GM23338 (cell line): Measurements from ENCODE around the gene DGAT2. TPM values are rescaled to one million over a fixed set of nuclear protein-coding genes. Genes with fewer than 3 reads are reported as not detected.

Source experiments
- ATAC-seq: fragments of 200-7000 bp; cut with Tn5 transposase; 3 replicates; pipeline ENCODE4 v1.9.1; 2020
- DNase-seq: peaks from one replicate; pipeline ENCODE4 v3.0.0-alpha.2; 2015; ENCODE audit warnings: low spot score
- H2AFZ ChIP-seq: fragments of 200-600 bp; sonication (generic); 2 replicates; pipeline ENCODE4 v1.8.0; 2016; ENCODE audit warnings: antibody characterized with exemption, mild to moderate bottlenecking, moderate library complexity
- H3F3A ChIP-seq: fragments of 200-600 bp; sonication (generic); replicated peaks from 2 replicates; pipeline ENCODE4 v1.8.0; 2017; ENCODE audit warnings: antibody characterized with exemption, mixed run types, low read depth
- H3K27ac ChIP-seq: fragments of 200-600 bp; sonication (generic); 2 replicates; pipeline ENCODE4 v1.6.1; 2016; ENCODE audit warnings: low read depth
- H3K27me3 ChIP-seq: fragments of 200-600 bp; sonication (generic); 2 replicates; pipeline ENCODE4 v1.8.0; 2016; ENCODE audit warnings: mild to moderate bottlenecking, mixed run types, moderate library complexity; ENCODE audit not compliant: insufficient read depth
- H3K36me3 ChIP-seq: fragments of 200-600 bp; sonication (generic); 2 replicates; pipeline ENCODE4 v1.8.0; 2016; ENCODE audit warnings: mild to moderate bottlenecking; ENCODE audit not compliant: insufficient read depth
- H3K4me1 ChIP-seq: fragments of 200-600 bp; sonication (generic); 2 replicates; pipeline ENCODE4 v1.8.0; 2016; ENCODE audit warnings: mild to moderate bottlenecking, moderate library complexity; ENCODE audit not compliant: insufficient read depth
- H3K4me2 ChIP-seq: fragments of 200-600 bp; sonication (generic); 2 replicates; pipeline ENCODE4 v1.7.1; 2017; ENCODE audit warnings: mixed run types
- H3K4me3 ChIP-seq: fragments of 200-600 bp; sonication (generic); 2 replicates; pipeline ENCODE4 v1.6.1; 2016; ENCODE audit warnings: mixed run types
- H3K79me2 ChIP-seq: fragments of 200-600 bp; sonication (generic); replicated peaks from 2 replicates; pipeline ENCODE4 v1.8.0; 2017; ENCODE audit warnings: mild to moderate bottlenecking; ENCODE audit not compliant: insufficient read depth
- H3K9me2 ChIP-seq: fragments of 200-600 bp; sonication (generic); 2 replicates; pipeline ENCODE4 v1.8.0; 2017; ENCODE audit not compliant: insufficient read depth
- H4K20me1 ChIP-seq: fragments of 200-600 bp; sonication (generic); replicated peaks from 2 replicates; pipeline ENCODE4 v1.8.0; 2017; ENCODE audit warnings: mild to moderate bottlenecking; ENCODE audit not compliant: insufficient read depth
- H3K27ac Mint-ChIP-seq: 2 replicates; pipeline ENCODE4 v1.8.0; 2020; ENCODE audit warnings: inconsistent platforms, mild to moderate bottlenecking, moderate library complexity, mixed read lengths
- H3K27me3 Mint-ChIP-seq: 3 replicates; pipeline ENCODE4 v1.8.0; 2022; ENCODE audit warnings: low read depth, mild to moderate bottlenecking, moderate library complexity, mixed read lengths, inconsistent platforms; ENCODE audit not compliant: insufficient read depth, poor library complexity
- H3K36me3 Mint-ChIP-seq: 3 replicates; pipeline ENCODE4 v1.8.0; 2021; ENCODE audit warnings: low read depth, mild to moderate bottlenecking, inconsistent platforms, moderate library complexity, mixed read lengths
- H3K4me1 Mint-ChIP-seq: 3 replicates; pipeline ENCODE4 v1.8.0; 2020; ENCODE audit warnings: mild to moderate bottlenecking, inconsistent platforms, mixed read lengths
- H3K4me3 Mint-ChIP-seq: 3 replicates; pipeline ENCODE4 v1.8.0; 2021; ENCODE audit warnings: moderate library complexity, mild to moderate bottlenecking, inconsistent platforms, mixed read lengths
- H3K9me3 Mint-ChIP-seq: 3 replicates; pipeline ENCODE4 v1.8.0; 2020; ENCODE audit warnings: moderate library complexity, mild to moderate bottlenecking, inconsistent platforms, mixed read lengths
- CREB1 ChIP-seq: fragments of 250-450 bp; sonication (Bioruptor Pico); IDR thresholded peaks from 2 replicates; pipeline ENCODE4 v1.5.0; 2020; ENCODE audit warnings: low read depth, mild to moderate bottlenecking, moderate library complexity
- CTCF ChIP-seq, 2 experiments: fragments of 200-600 bp in 1 of 2; sonication (generic) in 1 of 2; conservative IDR thresholded peaks; 2 replicates each; pipeline versions ENCODE4 v1.5.1 to v1.6.1; 2016 to 2017; ENCODE audit warnings: antibody characterized with exemption in 2 of 2, low read depth in 2 of 2, mild to moderate bottlenecking in 2 of 2, moderate library complexity in 1 of 2
- EZH2 ChIP-seq: fragments of 200-600 bp; sonication (generic); IDR thresholded peaks from one replicate; pipeline ENCODE4 v1.8.0; 2017; ENCODE audit warnings: antibody characterized with exemption, mild to moderate bottlenecking, low read depth; ENCODE audit not compliant: unreplicated experiment
- EZH2phosphoT487 ChIP-seq: fragments of 200-600 bp; sonication (generic); IDR thresholded peaks from one replicate; pipeline ENCODE4 v1.8.1; 2018; ENCODE audit warnings: antibody characterized with exemption; ENCODE audit not compliant: unreplicated experiment
- JUNB ChIP-seq: IDR thresholded peaks from one replicate; pipeline ENCODE4 v1.6.1; 2016; ENCODE audit warnings: antibody characterized with exemption; ENCODE audit not compliant: unreplicated experiment
- NANOG ChIP-seq: IDR thresholded peaks from 2 replicates; pipeline ENCODE4 v1.6.1; 2016; ENCODE audit warnings: antibody characterized with exemption, borderline replicate concordance
- POLR2AphosphoS5 ChIP-seq: IDR thresholded peaks from 2 replicates; pipeline ENCODE4 v1.6.1; 2016; ENCODE audit warnings: antibody characterized with exemption, low read depth
- STAT1 ChIP-seq: IDR thresholded peaks from one replicate; pipeline ENCODE4 v1.6.1; 2016; ENCODE audit warnings: antibody characterized with exemption; ENCODE audit not compliant: unreplicated experiment
- ZNF331 ChIP-seq: fragments of 250-450 bp; sonication (Bioruptor Pico); IDR thresholded peaks from 2 replicates; pipeline ENCODE4 v1.5.0; 2020; ENCODE audit warnings: low read depth, mild to moderate bottlenecking, moderate library complexity
- ZNF462 ChIP-seq: fragments of 250-450 bp; sonication (Bioruptor Pico); IDR thresholded peaks from 2 replicates; pipeline ENCODE4 v1.5.0; 2020; ENCODE audit warnings: mild to moderate bottlenecking, moderate library complexity
- polyA plus RNA-seq: library from polyadenylated mRNA; unstranded; fragments of >200 nt; fragmentation: Nextera tagmentation; extraction: Ambion mirVana; gene quantifications from 2 replicates; pipeline ENCODE4 v1.2.1, GENCODE V29; 2016
- total RNA-seq: library from RNA; depleted of rRNA; stranded (reverse); fragments of >200 nt; shearing (Covaris generic); gene quantifications from 2 replicates; pipeline ENCODE4 v1.2.3, GENCODE V29; 2014
- TF ChIP-seq, protein P1 (sequence below): IDR thresholded peaks from one replicate; pipeline ENCODE4 v1.6.1; 2018; ENCODE audit warnings: antibody characterized with exemption; ENCODE audit not compliant: unreplicated experiment

The DGAT2 gene
- total and polyA plus RNA-seq, 2 experiments from 2014 or later, result 1.9 to 2.6 TPM

DNA sequence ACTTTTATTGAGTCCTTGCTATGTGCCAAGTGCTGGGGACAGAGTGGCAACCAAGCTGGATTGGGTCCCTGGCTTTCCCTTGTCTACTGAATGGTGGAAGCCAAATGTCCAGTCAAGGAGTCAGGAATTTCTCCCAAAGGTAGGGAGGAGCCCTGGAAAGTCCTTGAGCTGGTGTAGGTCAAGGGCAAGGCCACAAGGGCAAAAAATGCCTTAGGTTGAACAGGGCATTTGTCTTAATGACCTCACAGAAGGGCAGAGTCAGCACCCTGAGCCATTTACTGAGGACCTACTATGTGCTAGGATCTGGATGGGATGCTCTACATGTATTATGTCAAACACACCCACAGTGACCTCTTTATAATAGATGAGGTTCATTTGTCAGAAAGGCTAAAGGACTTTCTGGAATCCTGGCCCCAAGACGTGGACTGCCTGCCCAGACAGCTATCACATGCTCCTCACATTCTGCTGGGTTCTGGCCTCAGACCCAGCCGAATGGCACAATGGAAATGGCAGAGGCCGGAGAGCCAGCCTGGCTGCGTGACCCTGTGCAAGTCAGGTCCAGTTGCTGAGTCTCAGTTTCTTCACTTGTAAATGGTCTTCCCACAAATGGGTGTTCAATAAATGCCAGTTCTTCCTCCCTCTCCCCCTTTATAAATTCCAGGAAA, 33.3 kb upstream of the DGAT2 start (continued):
- TF ChIP-seq CTCF (conservative IDR thresholded peaks at IDR 0.05; ENCODE audit: low read depth in 2 of 2), result no peak
- TF ChIP-seq JUNB, result no peak

- Histone ChIP-seq H4K20me1 (no peaks in the 10 kb centered on the region), H3K9me2 (no peaks in the 10 kb centered on the region), H3K4me1 (no peaks in the 10 kb centered on the region), H3K4me2 (no peak overlapping the region), H3F3A (no peaks in the 10 kb centered on the region), H3K36me3 (no peaks in the 10 kb centered on the region), H3K27me3 (no peaks in the 10 kb centered on the region), H3K79me2 (no peaks in the 10 kb centered on the region), H2AFZ (0 out of 2 replicates have a peak overlapping the region, but pooled peaks have one; percentile 32), H3K4me3 (no peak overlapping the region), H3K27ac (no peak overlapping the region)
- Mint-ChIP-seq H3K27me3 (peaks cover 4% of the 10 kb centered on the region), H3K4me3 (no peak overlapping the region), H3K36me3 (no peaks in the 10 kb centered on the region), H3K27ac (no peak overlapping the region), H3K4me1 (peaks cover 3% of the 10 kb centered on the region; the same call in 1 of the 3 replicates), H3K9me3 (peaks cover 3% of the 10 kb centered on the region; the same call in 1 of the 3 replicates)
- DNase-seq (no peak), ATAC-seq (no peak)
- TF ChIP-seq NANOG (no peak), CTCF (conservative IDR thresholded peaks at IDR 0.05; ENCODE audit: low read depth in 2 of 2) (no peak), ZNF331 (no peak), EZH2 (no peak), EZH2phosphoT487 (no peak), ZNF462 (CRISPR knock-in tag) (no peak), POLR2AphosphoS5 (no peak), STAT1 (no peak), CREB1 (no peak)
- TF ChIP-seq, protein P1, sequence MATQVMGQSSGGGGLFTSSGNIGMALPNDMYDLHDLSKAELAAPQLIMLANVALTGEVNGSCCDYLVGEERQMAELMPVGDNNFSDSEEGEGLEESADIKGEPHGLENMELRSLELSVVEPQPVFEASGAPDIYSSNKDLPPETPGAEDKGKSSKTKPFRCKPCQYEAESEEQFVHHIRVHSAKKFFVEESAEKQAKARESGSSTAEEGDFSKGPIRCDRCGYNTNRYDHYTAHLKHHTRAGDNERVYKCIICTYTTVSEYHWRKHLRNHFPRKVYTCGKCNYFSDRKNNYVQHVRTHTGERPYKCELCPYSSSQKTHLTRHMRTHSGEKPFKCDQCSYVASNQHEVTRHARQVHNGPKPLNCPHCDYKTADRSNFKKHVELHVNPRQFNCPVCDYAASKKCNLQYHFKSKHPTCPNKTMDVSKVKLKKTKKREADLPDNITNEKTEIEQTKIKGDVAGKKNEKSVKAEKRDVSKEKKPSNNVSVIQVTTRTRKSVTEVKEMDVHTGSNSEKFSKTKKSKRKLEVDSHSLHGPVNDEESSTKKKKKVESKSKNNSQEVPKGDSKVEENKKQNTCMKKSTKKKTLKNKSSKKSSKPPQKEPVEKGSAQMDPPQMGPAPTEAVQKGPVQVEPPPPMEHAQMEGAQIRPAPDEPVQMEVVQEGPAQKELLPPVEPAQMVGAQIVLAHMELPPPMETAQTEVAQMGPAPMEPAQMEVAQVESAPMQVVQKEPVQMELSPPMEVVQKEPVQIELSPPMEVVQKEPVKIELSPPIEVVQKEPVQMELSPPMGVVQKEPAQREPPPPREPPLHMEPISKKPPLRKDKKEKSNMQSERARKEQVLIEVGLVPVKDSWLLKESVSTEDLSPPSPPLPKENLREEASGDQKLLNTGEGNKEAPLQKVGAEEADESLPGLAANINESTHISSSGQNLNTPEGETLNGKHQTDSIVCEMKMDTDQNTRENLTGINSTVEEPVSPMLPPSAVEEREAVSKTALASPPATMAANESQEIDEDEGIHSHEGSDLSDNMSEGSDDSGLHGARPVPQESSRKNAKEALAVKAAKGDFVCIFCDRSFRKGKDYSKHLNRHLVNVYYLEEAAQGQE, result no peak
These were observed 31.3 kb upstream of the DGAT2 start for GRCh38 chr11:75737314-75737713.
